Stimulated activated CD8-positive, alpha-beta memory T cell treated with anti-CD3 and anti-CD28 coated beads, Interleukin-2, amount 100 ng/mL, for 48 hours (primary cell): Measurements from ENCODE around the gene STKLD1.
"Not testable (repeated sequence)": the region's sequence is repeated elsewhere in the genome, so short reads cannot be mapped to it uniquely, and the experiment has no call there.

Experiments used
- DNase-seq, 2 donors: peaks; one replicate each; pipeline ENCODE4 v3.0.0-alpha.2; 2020; ENCODE audit warnings: low read depth in 2 of 2

Gene STKLD1

DNA sequence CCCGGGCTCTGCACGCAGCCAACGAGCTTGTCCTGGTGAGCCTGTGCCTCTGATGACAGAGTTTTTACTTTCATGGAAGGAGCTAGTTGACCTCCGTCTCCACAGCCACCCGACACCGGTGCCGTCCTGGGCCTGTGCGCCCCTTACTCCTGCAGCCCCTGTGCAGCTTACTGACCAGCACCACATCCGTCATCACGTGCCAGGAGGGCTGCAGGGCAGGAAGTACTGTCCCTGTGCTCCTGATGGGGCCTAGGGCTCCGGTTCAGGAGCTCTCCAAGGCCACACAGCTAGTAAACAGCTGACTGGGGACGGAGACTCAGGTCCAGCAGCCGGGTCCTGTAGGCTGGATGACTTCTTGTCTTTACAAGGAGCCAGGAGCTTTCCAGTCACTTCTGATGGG is 10.2 kb downstream of the STKLD1 start:
- no peak for DNase-seq

DNA sequence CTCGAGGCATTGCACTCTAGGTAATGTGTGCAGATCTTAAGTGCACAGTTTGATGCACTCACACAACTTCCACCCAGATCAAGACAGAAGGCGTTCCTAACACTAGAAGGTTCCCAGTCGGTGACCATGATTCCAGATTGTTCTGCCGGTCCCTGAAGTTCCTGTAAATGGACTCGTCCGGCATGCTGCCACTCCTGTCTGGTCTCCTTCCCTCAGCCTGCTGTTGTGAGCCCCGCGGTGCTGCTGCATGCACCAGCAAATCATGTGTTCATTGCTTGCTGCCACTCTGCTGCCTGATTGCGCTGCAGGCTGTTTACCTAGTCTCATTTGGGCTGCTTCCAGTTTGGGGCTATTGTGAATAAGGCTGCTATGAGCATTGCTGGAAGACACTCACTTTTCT is 11.5 kb downstream of the STKLD1 start:
- no peak for DNase-seq

DNA sequence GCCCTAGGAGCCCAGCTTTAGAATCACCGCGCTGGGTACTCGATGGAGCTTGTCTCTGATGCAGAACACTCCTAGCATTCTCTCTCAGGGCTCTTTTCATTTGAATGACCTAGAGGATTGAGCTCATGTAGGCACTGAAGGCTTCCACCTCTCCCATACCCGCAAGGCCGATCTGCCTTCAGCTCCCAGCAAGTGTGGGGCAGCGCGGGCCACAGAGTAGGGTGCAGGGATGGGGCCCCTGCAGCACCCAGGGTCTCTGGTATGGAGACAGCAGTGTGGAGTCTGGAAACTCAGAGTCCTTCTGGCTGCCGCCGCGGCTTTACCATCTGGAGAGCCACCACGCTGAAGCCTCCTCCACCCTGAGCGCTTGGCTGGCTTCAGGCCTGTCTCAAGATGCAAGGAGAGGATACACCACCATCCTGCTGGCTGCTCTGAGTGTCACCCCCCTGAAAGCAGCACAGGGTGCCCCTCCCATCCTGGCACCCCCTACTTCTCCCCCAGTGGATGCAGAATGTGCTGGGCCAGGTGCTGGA is 12.9 kb downstream of the STKLD1 start:
- DNase-seq: no peak

DNA sequence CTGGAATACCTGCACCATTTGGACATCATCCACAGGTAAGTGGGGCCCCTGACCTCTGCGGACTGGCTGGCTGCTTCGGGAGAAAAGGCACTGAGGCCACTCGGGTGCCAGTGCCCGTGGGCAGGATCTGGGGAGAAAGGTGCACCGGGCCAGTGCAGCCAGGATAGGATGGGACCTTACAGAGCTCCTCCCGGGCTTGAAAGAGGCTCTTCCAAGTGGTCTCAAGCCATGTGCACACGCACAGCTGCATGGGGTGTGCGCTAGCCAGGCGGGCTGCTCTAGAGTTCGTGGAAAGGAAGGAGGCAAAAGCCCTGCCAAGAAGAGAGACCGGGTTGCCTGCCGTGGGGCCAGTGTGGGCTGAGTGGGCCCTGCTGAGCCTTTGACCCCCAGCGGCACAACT is 13.4 kb downstream of the STKLD1 start:
- DNase-seq: no peak

DNA sequence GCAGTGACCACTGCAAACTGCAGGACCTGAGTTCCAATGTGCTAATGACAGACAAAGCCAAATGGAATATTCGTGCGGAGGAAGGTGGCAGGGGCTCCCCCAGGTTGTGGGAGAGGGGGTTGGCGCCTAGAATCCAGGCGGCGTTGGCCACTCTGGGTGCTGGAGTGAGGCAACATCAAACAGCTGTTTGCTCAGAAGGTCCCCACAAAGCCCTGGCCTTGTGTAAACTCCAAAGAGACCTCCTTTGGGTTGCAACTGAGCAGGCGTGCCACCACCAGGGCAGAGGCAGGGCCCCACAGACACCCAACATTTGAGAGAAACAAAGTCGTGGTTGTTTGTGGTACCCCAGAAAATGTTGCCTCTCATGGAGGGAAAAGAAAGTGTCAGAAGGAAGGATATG is 14.5 kb downstream of the STKLD1 start:
- DNase-seq: no peak

DNA sequence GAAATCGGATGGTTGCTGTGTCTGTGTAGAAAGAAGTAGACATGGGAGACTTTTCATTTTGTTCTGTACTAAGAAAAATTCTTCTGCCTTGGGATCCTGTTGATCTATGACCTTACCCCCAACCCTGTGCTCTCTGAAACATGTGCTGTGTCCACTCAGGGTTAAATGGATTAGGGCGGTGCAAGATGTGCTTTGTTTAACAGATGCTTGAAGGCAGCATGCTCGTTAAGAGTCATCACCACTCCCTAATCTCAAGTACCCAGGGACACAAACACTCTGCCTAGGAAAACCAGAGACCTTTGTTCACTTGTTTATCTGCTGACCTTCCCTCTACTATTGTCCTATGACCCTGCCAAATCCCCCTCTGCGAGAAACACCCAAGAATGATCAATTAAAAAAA is 15.3 kb downstream of the STKLD1 start:
- DNase-seq: not testable (repeated sequence)

DNA sequence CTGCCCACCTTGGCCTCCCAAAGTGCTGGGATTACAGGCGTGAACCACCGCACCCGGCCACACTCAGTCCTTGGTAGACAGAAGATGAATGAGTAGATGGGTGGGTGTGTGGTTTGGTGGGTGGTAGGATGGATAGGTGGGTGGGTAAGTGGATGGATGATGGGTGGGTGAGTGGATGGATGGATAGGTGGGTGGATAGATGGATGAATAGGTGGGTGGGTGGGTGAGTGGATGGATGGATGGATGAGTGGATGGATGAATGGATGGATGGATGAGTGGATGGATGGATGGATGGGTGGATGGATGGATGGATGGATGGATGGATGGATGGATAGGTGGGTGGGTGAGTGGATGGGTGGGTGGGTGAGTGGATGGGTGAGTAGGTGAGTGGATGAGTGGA is 16.1 kb downstream of the STKLD1 start:
- not testable (repeated sequence) for DNase-seq

DNA sequence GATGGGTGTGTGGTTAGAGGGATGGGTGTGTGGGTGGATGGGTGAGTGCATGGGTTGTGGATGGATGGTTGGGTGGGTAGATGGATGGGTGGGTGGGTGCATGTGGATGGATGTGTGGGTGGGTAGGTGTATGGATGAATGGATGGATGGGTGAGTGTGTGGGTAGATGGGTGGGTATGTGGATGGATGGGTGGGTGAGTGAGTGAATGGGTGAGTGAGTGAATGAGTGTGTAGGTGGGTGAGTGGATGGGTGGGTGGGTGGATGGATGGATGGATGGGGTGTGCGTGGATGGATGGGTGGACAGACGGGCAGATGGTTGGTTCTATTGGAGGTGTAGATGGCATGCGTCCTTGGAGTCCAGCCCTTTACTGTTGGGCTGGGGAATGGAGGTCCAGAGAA is 17.2 kb downstream of the STKLD1 start:
- DNase-seq: no peak

DNA sequence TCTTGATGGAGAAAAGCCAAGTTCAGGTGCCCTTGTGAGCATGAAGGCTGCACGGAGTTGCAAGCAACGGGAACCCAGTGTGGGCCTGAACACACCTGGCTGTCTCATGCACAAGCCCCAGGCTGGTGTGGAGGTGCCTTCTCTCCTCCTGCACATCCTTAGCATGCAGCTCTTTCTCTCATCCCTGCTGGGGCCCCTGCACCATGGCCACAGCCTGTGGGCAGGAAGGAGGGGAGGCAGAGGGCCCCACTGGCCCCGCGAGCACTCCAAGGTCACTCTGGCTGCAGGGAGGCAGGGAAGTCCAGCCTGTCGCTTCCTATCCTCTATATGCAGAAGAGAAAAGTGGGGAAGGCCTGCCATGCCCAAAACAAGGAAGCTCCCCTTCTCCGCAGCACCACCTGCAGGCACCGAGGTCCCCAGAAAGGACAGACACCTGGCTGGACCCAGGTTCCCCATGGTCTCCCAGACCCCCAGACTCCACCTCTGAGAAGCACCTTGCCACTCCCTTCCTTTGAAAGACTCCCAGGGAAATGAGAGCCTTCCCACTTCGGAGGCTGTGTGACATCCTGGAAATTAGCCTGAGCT is 18.6 kb downstream of the STKLD1 start:
- no peak for DNase-seq

DNA sequence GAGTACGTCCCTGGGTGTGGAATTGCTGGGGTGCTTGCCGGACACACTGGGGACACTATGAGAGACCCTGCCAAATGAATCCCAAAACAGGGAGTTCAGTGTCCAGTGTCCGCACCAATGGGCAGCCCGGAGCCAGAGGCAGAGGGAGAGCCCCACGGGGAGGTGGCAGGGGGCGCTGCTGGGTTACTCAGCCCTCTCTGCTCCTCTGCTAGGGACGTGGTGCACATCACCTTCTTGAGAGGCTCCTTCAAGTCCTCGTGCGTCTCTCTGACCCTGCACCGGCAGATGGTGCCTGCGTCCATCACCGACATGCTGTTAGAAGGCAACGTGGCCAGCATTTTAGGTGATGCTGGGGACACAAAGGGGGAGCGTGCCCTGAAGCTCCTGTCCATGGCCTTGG is 20.8 kb downstream of the STKLD1 start:
- no peak for DNase-seq

DNA sequence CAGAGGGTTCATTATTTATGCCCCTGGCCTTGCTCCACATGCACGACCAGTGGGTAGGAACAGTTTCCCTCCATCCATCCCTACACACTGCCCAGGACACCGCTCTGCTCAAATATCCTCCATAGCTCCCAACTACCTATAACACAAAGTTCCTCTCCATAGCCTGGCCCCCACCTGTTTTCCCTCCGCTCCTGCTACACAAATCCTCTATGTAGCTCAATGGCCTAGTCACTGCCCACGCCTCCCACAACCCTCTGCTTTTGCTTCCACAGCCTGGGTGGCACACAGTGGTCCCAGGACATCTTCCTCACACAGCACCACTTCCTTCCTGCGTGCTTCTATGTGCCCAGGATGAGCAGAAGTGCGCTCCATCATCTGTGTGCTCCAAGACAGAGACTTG is 21.2 kb downstream of the STKLD1 start:
- no peak for DNase-seq

DNA sequence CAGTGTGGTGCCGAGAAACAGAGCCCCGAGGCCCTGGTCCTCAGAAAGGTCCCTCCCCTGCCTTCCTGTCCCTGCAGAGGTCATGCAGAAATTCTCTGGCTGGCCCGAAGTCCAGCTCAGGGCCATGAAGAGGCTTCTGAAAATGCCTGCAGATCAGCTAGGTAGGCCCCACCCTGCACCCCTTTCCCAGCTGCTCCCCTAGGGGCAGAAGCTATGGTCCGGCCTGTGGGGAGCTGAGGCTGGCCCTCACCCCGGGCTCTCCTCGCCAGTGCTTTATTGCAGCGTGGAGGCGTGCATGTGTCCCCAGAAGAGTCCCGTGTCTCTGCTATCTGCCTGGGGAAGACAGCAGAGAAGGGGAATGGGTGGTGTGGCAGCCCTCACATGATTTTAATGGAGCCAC is 21.7 kb downstream of the STKLD1 start:
- DNase-seq: no peak

DNA sequence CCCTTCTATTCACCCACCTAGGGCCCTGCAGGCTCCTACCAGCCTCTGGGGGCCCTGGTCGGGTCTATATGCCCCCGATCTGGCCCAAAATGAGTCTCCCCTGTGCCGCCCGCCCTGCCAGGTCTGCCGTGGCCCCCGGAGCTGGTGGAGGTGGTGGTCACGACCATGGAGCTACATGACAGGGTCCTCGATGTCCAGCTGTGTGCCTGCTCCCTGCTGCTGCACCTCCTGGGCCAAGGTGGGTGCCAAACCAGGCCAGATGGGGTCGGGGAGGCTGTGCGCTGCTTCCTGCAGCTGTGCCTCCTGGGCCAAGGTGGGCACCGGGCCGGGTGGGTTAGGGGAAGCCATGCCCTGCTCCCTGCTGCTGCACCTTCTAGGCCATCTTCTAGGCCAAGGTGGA is 24.1 kb downstream of the STKLD1 start:
- no peak for DNase-seq

DNA sequence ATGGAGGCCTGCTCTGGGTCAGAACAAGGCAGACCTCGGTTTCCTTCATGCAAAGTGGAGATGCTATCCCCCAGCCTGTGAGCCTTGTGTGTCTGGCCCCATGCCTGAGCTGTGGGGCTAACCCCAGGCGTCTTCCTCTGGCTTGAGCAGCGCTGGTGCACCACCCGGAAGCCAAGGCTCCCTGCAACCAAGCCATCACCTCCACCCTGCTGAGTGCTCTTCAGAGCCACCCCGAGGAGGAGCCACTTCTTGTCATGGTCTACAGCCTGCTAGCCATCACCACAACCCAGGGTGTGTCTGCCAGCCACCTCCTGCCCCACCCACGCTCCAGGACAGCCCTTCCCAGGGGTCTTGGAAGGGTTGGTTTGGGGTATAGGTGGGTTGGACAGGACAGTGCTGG is 25.4 kb downstream of the STKLD1 start:
- DNase-seq: no peak

DNA sequence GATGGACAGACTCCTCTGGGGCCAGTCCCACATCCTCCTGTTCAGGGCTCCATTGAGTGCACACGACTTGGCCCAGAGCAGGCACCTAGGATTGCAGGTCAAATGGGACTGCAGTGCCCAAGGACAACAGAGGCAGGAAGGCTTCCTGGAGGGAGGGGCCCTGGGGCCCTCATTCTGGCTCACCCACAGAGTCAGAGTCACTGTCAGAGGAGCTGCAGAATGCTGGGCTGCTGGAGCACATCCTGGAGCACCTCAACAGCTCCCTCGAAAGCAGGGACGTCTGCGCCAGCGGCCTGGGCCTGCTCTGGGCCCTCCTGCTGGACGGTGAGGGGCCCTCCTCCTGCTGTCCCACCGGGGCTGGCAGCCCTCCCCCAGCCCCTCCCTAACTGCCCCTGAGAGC is 26.5 kb downstream of the STKLD1 start:
- no peak for DNase-seq

DNA sequence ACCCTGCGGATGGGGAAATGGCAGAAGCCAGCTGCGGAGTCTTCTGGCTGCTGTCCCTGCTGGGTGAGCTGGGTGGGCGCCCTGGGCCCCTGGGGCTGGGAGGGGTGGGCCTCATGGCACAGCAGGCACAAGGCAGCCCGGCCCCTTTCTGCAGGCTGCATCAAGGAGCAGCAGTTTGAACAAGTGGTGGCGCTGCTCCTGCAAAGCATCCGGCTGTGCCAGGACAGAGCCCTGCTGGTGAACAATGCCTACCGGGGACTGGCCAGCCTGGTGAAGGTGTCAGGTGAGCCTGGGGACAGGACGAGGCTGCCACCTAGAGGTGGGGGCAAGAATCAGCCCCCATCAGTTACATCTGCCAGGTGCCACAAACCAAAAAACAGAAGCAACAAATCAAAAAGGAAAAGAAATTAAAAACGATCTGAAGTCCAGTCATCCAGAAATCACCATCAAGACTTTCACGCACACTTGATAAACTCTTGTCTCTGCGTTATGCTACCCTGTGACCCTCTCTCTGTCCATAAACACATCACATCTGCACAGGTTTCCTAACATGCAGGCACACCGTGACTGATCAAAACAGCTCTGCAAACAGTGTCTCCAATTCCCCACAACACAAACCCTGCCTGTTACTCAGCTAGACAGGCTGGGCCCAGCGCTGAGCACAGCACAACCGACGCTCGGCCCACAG is 27.7 kb downstream of the STKLD1 start:
- peak in 1 of 2 donors; percentile 40 for DNase-seq

DNA sequence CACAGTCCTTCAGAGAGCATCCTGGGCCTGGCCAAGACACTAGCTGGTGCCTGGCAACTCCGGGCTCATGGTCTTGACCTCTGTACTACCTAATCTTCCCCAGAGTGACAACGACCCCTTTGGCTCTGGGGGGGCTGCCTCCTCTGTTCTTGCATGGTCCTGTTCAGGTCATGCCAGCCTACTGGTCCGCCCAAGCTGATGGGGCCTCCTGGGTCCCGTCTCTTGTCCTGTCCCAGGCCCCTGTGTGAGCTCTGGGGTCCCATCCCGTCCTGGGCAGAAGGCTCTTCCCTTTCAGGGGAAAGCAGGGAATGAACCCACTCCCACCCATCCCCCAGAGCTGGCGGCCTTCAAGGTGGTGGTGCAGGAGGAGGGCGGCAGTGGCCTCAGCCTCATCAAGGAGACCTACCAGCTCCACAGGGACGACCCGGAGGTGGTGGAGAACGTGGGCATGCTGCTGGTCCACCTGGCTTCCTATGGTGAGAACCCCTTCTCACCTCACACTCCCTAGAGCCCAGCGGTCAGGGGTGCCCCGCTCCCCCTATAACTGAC is 28.4 kb downstream of the STKLD1 start:
- no peak for DNase-seq

DNA sequence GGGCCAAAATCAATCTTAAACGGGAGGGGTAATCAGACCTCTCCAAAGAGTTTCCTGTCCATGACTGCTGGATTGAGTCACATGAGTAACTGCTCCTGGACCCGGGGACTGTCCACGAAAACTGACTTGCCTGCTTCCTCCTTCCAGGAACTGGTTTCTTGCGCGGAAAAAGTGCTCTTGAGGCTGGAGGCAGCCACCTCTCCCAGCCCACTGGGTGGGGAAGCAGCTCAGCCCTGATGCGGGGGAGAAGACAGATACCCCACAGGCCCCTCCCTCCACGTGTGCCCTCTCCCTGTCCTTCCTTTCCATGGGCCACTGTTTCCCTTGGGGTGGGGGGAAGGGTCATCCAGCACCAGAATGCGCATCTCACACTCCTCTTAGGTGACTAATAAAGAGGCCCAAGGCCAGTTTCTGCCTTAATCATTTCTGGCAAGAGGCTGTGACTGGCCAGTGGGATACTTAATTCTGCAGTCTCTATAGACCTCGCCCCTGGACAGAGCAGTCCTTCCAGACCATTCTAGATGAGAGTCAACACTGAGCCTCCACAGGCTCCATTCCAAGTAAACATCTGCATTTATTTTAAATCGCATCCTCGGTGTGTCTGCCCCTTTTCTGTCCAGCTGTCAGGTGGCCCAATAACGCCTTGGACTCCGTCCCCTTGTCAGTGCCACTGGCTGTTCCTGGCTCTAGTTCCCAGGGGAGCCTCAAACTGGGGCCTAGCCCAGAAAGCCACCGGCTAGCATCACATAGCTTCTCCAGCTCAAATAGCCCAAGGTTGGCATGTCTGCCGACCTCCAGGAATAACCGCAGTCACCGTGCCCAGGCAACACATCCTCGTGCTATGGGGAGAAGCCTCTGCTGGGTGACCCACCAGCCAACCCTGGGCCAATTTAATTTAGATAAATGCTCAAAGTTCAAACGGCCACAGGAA is 29.6 kb downstream of the STKLD1 start:
- DNase-seq: no peak

DNA sequence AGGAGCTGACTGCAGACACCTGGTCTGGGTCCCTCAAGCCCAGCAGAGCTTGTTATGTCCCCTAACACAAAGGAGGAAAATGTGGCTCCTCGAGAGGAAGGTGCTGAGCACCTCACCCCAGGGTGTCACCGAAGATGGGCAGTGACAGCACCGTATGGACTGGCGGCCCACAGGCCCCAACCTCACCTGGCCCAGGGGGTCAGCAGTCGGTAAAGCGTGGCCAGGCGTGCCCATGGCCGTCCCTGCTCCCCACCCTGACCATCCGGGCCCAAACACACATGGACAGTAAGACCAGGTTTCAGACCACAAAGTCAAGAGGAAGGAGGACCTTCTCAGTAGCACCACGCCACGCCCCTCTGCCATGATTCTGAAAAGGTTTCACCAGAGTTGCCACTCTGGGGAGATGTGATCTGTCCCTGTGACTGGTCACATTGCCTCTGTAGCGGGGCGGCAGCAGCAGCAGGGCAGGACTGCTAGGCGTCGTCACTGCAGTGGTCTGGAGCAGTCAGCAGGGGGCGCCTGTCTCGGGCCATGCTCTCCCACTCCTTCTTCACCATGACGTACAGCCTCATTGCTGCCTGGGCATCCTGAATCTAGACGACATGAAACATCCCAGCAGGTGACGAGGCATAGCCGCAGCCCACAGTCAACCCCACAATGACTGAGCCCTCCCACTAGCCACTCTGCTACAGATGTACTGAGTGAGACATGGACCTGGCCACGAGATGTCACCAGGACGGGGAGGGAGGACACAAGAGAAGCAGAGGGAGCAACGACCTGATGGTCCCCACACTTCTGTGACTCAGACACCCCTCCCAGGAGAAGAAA is 30.5 kb downstream of the STKLD1 start:
- DNase-seq: peak; percentile 65 to 79

DNA sequence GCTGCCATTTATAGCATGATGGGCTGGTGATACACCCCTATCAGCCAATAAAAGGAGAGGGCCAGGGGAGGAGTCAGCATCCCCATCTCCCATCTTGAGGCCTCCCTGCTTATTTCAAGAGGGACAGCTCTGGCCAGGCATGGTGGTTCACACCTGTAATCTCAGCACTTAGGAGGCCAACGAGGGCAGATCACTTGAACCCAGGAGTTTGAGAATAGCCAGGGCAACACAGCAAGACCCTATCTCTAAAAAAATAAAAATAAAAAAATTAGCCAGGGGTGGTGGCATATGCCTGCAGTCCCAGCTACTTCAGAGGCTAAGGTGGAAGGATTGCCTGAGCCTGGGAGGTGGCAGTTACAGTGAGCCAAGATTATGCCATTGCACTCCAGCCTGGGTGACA is 31.9 kb downstream of the STKLD1 start:
- DNase-seq: no peak

DNA sequence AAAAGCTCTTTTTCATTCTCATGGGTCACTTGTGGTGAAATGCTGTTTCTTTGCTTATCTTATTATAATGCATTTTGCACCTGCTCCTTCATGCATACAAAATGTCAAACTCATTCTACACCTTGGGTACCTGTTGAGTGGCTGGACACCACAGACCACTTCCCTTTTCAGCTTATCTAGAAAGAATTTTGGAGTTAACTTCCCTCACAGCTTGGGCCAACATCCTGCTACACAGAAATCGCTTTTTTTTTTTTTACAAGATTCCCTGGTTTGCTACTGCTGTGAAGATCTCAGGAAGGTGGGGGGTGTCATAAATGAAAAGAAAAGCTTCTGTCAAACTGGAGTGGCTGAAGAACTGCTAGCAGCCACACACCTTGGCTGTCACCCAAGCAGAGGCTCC is 39.0 kb downstream of the STKLD1 start:
- DNase-seq: no peak
